GM18861 (cell line): ENCODE measurements around the gene NTN1.

Experiments
- ATAC-seq: cut with Tn5 transposase; IDR thresholded peaks from one replicate; pipeline ENCODE4 v1.9.1; 2021; ENCODE audit not compliant: unreplicated experiment

NTN1 gene

GRCh38 chr17:9268546-9268945 is 247.2 kb downstream of the NTN1 start:
- no peak for ATAC-seq

GRCh38 chr17:9269350-9270035 is 248.2 kb downstream of the NTN1 start:
- ATAC-seq, result no peak

GRCh38 chr17:9270921-9271320 is 249.6 kb downstream of the NTN1 start:
- ATAC-seq, result no peak

GRCh38 chr17:9271989-9272388 is 250.7 kb downstream of the NTN1 start:
- no peak for ATAC-seq

GRCh38 chr17:9272501-9273200 is 251.3 kb downstream of the NTN1 start:
- ATAC-seq, result no peak

GRCh38 chr17:9273428-9274391 is 252.4 kb downstream of the NTN1 start:
- ATAC-seq, result no peak

GRCh38 chr17:9274973-9275372 is 253.7 kb downstream of the NTN1 start:
- ATAC-seq, result no peak

- ATAC-seq, result no peak
Observed at GRCh38 chr17:9279893-9280292, 258.6 kb downstream of the NTN1 start.

GRCh38 chr17:9283909-9284308 is 262.6 kb downstream of the NTN1 start:
- no peak for ATAC-seq

GRCh38 chr17:9284884-9285283 is 263.6 kb downstream of the NTN1 start:
- no peak for ATAC-seq

- ATAC-seq, result no peak
Observed at GRCh38 chr17:9285602-9286427, 264.5 kb downstream of the NTN1 start.

GRCh38 chr17:9286434-9286833 is 265.1 kb downstream of the NTN1 start:
- no peak for ATAC-seq

- ATAC-seq, result no peak
Observed at GRCh38 chr17:9287306-9287705, 266.0 kb downstream of the NTN1 start.

GRCh38 chr17:9290226-9290613 is 268.9 kb downstream of the NTN1 start:
- ATAC-seq, result no peak

- ATAC-seq, result no peak
Observed at GRCh38 chr17:9291912-9292560, 270.7 kb downstream of the NTN1 start.

- ATAC-seq, result no peak
Observed at GRCh38 chr17:9292561-9292941, 271.2 kb downstream of the NTN1 start.
